GM23338 (cell line): ENCODE results near the gene TSACC. TPM values are rescaled to one million over a fixed set of nuclear protein-coding genes. Genes with fewer than 3 reads are reported as not detected.

Experiments
- polyA plus RNA-seq: library from polyadenylated mRNA; unstranded; fragments of >200 nt; fragmentation: Nextera tagmentation; extraction: Ambion mirVana; gene quantifications from 2 replicates; pipeline ENCODE4 v1.2.1, GENCODE V29; 2016
- total RNA-seq: library from RNA; depleted of rRNA; stranded (reverse); fragments of >200 nt; shearing (Covaris generic); gene quantifications from 2 replicates; pipeline ENCODE4 v1.2.3, GENCODE V29; 2014; rRNA removed

Gene TSACC
- total and polyA plus RNA-seq, 2 experiments from 2014 or later = 2.5 to 9.8 TPM

Other genes starting within 250 kb of the TSACC start
- gene LMNA, start 223.8 kb upstream of the TSACC start, total RNA-seq = 56.3 and 68.9 TPM in 2 replicates
- 35.5 and 38.9 TPM in 2 replicates for gene LMNA, start 223.8 kb upstream of the TSACC start, polyA plus RNA-seq
- 17.0 and 20.2 TPM in 2 replicates for gene SEMA4A, start 184.9 kb upstream of the TSACC start, total RNA-seq
- 5.5 and 5.6 TPM in 2 replicates for gene SEMA4A, start 184.9 kb upstream of the TSACC start, polyA plus RNA-seq
- 19.9 and 25.1 TPM in 2 replicates for gene SLC25A44, start 144.4 kb upstream of the TSACC start, total RNA-seq
- gene SLC25A44, start 144.4 kb upstream of the TSACC start, polyA plus RNA-seq = 7.0 and 7.6 TPM in 2 replicates
- gene PMF1, start 125.5 kb upstream of the TSACC start, total RNA-seq = 86.1 and 112 TPM in 2 replicates
- gene PMF1, start 125.5 kb upstream of the TSACC start, polyA plus RNA-seq = 118 and 120 TPM in 2 replicates
- 0.42 and 2.7 TPM in 2 replicates for gene BGLAP, start 96.3 kb upstream of the TSACC start, total RNA-seq
- 0.36 and 1.2 TPM in 2 replicates for gene BGLAP, start 96.3 kb upstream of the TSACC start, polyA plus RNA-seq
- gene PAQR6, start 90.5 kb upstream of the TSACC start, total RNA-seq = 3.3 and 4.2 TPM in 2 replicates
- 2.4 and 2.6 TPM in 2 replicates for gene PAQR6, start 90.5 kb upstream of the TSACC start, polyA plus RNA-seq
- 109 and 118 TPM in 2 replicates for gene SMG5, start 55.7 kb upstream of the TSACC start, total RNA-seq
- 21.3 and 25.9 TPM in 2 replicates for gene SMG5, start 55.7 kb upstream of the TSACC start, polyA plus RNA-seq
- gene TMEM79, start 54.2 kb upstream of the TSACC start, total RNA-seq = 0.66 and 0.97 TPM in 2 replicates
- 1.3 and 1.5 TPM in 2 replicates for gene TMEM79, start 54.2 kb upstream of the TSACC start, polyA plus RNA-seq
- gene GLMP, start 42.8 kb upstream of the TSACC start, total RNA-seq = 41.9 and 50.5 TPM in 2 replicates
- gene GLMP, start 42.8 kb upstream of the TSACC start, polyA plus RNA-seq = 32.3 and 33.6 TPM in 2 replicates
- gene VHLL, start 39.2 kb upstream of the TSACC start, total RNA-seq = not detected in 2 replicates
- not detected in 2 replicates for gene VHLL, start 39.2 kb upstream of the TSACC start, polyA plus RNA-seq
- 526 and 618 TPM in 2 replicates for gene CCT3, start 234 bp upstream of the TSACC start, total RNA-seq
- gene CCT3, start 234 bp upstream of the TSACC start, polyA plus RNA-seq = 405 and 410 TPM in 2 replicates
- gene RHBG, start 30.7 kb downstream of the TSACC start, total RNA-seq = 1.6 and 1.7 TPM in 2 replicates
- gene RHBG, start 30.7 kb downstream of the TSACC start, polyA plus RNA-seq = 1.2 and 2.1 TPM in 2 replicates
- gene MEF2D, start 162.2 kb downstream of the TSACC start, total RNA-seq = 9.7 and 15.5 TPM in 2 replicates
- 10.4 and 10.6 TPM in 2 replicates for gene MEF2D, start 162.2 kb downstream of the TSACC start, polyA plus RNA-seq
- 25.7 and 31.8 TPM in 2 replicates for gene IQGAP3, start 234.0 kb downstream of the TSACC start, total RNA-seq
- gene IQGAP3, start 234.0 kb downstream of the TSACC start, polyA plus RNA-seq = 11.9 and 12.8 TPM in 2 replicates
- not detected in 2 replicates for gene TTC24, start 241.2 kb downstream of the TSACC start, total RNA-seq
- not detected in 2 replicates for gene TTC24, start 241.2 kb downstream of the TSACC start, polyA plus RNA-seq